ENCODE measurements around the gene FAM89B.

Gene FAM89B

DNA sequence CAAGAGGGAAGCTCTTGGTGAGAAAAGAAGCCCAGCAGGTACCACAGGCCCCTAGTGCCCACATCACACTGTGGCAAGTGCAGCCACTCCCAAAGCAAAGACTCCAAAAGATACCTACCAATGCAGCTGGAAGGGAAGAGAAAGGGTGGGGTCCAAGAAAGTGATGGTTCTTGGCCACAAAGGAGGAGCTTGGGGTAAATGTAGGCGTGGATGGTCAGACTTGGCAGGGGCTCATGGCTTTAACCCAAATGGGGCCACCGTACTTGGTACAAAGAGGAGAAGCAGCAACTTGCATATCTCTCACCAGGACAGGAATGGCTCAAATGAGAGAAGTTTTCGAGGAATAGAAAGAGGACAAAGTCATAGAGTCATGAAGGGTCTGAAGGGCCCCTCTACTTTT, 36.9 kb downstream of the FAM89B start:
- no peak for DNase-seq (ENCODE audit: extremely low read depth in 1 of 2, low read depth in 1 of 2)

DNA sequence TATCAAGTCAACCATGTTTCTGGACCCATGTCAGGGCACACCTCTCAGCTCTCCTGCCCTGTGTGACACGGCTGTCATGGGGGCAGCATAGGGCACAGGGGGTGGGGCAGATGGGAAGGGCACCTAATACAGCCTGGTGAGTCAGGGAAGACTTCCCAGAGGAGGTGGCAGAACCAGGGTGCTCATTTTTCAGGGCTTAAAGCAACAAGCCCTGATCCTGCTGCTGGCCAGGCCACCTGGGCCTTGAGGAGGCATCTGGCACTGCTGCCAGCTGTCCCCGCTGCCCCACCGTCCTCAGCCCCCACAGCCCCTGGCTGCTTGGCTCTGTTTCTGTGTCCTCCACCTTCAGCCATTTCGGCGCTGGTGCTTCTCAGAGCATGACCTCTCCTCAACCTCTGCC, 37.3 kb downstream of the FAM89B start:
- no peak for DNase-seq (ENCODE audit: extremely low read depth in 1 of 2, low read depth in 1 of 2)

DNA sequence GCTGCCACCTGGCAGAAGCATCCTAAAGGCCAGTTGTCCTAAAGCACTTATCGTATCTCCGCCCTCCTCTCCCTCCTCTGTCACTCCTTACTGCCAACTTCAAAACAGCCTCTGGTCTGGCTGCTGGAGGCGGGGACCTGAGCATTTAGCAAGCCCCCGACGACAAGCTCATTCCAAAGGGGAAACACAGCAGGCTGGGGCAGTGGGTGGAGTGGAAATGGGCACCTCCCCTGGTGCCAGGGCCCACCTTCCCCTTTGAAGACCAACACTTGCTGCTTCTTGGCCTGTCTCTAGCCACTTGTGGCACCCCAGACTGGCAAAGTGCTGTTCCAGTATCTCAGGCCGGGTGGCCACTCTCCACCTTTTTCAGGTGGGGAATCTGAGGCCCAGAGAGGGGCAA, 38.1 kb downstream of the FAM89B start:
- no peak for DNase-seq (ENCODE audit: extremely low read depth in 1 of 2, low read depth in 1 of 2)

DNA sequence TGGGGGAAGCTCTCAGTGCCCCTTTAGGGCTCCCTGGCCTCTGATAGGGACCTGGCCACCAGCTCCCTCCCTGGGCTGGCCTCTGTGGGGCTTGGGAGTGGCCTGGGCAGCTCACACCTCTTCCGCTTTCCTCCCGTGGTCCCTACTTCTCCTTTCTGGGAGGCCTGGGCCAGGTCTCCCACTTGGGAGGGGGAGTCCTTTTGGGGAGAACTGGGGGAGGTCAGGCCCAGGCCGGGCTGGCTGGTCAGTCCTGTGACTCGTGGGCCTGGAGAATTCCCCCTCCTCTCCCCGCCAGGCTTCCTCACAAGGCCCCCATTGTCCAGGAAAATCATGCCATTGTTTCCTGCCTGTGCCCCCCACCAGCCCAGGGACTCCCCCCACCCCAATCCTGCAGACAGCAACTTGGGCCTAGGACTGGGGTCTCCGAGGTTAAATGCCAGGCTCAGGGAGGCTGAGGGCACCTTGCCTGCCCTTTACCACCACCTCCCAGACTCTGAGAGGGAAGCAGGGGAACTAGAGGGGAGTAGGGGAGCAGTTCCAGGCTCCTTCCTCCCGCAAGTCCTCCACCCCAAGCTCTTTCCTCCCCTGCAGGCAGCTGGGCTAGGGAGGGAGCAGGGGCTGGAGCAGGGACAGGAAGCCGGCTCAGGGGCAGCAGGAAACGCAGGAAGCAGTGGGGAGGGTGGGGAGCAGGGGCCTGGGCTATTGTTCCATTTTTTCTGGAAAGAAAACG, 38.9 kb downstream of the FAM89B start:
- DNase-seq (ENCODE audit: extremely low read depth in 1 of 2, low read depth in 1 of 2) = no peak

DNA sequence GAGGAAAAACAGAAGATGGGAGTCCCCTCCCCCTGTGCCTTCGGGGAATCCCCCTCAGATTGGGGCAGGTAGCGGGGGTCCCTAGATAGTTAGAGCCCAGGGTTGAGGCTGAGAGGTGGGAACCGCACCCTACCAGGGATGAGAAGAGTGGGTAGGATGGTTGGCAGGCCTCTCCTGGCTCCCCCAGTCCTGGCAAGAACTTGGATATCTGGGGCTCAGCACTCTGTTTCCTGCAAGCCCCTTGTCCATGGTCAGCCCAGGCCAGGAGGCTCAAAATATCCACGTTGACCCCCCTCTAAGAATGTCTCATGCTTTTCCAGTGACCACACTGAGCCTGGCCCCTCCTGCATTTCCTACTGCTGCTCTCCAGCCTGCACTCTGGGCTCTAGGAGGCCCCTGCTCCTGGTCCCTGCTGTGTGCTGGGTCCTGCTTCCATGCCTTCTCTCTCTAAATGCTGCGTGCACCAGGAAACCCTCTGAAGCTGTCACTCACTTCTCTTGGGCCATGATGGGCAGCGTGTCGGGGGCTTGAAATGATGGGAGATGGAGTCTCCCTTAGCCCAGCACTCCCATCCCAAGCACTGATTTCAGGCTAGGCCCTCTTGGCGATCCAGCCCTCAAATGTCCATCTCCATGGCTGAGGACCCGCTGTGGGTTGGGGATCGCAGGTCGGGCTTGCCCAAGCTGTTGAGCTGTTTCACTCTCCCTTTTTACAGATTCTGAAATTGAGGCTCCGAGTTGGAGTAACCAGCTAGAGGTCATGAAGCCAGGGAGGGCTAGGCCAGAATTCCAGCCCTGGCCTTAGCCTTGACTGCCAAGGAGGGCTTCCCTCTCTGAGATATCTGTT, 39.6 kb downstream of the FAM89B start:
- no peak for DNase-seq (ENCODE audit: extremely low read depth in 1 of 2, low read depth in 1 of 2)

DNA sequence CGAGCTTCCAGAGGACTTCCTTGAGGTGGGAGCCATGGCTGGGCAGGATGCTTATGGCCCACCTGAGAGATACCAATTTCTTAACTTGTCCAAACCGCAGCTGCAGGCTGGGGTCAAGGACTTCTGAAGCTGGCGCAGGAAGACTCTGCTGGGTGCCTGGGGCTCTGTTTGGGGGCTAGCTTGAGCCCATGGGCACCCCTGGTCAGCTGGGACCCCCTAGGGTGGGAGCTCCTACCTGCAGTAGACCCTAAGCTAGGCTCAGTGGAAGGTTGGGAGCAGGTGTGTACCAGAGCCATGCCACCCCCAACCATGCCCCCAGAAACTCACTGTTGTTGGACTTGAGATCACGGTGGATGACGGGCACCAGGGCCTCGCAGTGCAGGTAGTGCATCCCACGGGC, 40.4 kb downstream of the FAM89B start:
- DNase-seq (ENCODE audit: extremely low read depth in 1 of 2, low read depth in 1 of 2) = no peak

DNA sequence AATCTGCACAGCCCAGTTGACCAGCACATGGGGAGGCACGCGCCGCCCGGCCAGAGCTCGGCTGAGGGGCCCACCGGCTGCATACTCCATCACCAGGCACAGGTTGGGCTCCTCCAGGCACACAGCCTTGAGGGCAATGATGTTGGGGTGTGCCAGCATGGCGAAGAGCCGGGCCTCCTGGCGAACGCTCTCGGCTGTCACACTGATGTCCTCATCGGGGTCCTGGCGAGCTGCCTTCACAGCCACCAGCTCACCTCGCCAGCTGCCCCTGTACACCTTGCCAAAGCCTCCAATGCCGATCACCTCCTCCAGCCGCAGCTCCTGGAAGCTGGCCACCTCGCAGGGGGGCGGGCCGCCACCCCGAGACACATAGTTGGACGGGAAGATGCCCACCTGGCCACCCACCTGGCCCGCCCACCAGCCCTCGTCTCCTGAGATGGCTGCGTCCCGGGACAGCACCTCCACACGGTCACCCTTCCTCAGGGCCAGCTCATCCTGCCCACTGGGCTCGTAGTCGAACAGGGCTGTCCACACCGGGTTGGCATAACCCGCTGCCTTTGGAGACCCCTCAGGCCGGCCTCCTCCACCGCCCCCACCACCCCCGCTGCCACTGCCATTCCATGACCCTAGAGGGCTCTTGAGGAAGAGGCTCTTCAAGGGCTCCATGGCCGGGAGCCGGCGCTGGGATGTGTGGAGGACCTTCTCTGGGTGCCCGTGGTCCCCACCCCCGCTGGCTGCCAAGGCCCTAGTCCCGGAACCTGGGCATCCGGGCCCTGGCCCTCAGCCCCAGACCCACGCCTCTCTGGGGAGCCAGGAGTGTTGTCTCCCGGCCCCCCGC, 41.0 kb downstream of the FAM89B start:
- DNase-seq (ENCODE audit: extremely low read depth in 1 of 2, low read depth in 1 of 2) = no peak

DNA sequence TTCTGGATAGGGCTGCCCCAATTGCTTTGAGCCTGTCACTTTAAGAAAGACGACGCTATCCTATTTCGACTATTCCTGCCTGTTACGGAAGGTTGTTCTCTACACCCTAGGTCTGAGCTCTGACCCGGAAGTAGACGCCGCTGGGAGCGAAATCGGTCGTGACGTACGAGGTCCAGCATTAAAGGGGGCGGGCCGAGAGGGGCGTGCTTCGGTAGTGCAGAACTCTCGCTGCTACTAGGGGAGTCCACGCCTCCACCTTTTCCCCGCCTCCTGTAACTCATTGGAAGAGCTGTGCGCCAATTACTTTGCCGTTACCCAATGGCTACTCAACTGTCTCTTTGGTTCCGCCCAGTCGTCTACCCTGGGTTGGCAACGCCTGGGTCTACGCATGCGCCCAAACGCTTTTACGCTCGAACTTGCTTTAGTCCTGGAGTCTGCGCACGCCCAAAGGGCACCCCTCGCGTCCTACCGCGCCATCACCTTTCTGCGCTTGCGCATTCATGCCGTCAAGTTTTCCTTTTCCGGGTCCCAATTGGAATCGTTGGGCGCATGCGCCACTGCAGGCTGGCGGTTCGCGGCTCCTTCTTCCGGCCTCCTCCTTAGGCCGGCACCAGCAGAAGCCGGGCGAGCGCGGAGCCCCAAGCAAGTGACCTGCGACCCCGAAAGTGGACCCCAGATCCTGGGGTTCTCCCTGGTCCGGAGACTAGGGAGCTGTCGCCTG, 43.1 kb downstream of the FAM89B start, which contains the start of gene PCNX3:
Gene PCNX3, plus strand, starts transcription at position 548 of the 721 bp plus-strand sequence. CDS start 536 bp downstream, outside the sequence.
- peak; percentile 99 to 100 for DNase-seq (ENCODE audit: extremely low read depth in 1 of 2, low read depth in 1 of 2)

DNA sequence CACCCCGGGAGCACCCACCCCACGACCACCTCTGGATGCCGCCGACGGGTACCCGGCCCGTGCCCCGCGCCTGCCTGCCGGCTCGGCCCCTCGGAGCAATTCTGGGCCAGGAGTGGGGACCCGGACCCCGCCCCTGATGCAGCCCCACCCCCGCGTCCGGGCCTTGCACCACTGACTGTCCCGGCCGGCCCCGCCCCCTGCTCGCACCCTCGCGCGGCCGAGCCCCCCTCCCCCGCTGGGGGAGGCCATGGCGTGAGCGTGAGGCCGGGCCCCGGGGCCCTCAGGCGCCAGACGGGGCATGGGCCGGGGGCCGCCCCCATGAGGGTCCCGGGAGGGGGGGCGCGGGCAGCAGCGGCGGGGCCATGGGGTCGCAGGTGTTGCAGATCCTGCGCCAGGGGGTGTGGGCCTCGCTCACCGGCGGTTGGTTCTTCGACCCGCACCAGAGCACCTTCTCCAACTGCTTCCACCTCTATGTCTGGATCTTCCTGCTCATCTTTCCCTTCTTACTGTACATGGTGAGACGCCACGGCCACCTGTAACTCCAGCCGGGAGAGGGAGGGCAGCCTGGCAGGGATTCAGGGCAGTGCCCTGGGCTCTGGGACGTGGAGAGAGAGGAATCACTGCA, 43.7 kb downstream of the FAM89B start:
- DNase-seq (ENCODE audit: extremely low read depth in 1 of 2, low read depth in 1 of 2) = no peak

DNA sequence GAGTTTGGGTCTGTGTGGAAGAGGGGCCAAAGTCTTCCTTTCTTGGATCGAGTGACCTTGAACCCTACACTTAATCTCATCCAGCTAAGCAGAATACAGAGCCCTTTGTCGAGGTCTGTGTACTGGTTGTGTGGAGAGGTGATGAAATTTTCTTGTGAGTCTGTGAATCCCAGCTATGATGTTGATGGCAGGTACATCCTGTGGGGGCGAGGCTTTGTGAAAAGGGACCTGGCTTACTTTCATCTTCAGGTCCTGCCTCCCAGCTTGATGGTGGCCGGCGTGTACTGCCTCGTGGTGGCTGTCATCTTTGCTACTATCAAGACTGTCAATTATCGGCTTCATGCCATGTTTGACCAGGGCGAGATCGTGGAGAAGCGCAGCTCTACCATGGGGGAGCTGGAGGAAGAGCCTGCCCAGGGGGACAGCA, 44.2 kb downstream of the FAM89B start:
- DNase-seq (ENCODE audit: extremely low read depth in 1 of 2, low read depth in 1 of 2) = no peak

DNA sequence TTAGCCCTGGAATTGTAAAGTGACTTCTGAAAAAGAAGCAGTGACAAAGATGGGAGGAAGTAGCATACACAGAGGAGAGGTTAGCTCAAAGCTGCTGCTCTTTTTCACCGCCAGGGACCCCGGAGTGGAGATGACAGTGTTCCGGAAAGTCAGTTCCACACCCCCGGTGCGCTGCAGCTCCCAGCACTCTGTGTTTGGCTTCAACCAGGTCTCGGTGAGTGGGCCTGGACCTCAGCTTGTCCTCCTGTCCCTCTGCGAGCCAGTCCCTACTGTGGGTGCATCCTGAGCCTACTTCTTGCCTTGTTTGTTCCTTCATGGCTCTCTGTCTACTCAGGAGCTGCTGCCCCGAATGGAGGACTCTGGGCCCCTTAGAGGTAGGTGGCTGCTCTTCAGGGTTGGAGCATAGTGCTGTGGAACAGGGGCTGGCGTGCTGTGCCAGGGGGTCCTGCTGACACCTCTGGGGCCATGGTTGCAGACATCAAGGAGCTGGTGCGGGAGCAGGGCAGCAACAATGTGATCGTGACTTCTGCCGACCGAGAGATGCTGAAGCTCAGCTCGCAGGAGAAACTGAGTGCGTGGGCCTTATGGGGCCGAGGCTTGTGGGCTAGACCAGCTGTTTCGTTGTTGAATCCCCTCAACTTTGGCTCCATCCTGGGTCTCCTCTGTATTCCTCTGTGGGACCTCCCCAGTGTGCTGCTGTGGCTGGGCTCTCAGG, 45.0 kb downstream of the FAM89B start:
- DNase-seq (ENCODE audit: extremely low read depth in 1 of 2, low read depth in 1 of 2) = no peak

DNA sequence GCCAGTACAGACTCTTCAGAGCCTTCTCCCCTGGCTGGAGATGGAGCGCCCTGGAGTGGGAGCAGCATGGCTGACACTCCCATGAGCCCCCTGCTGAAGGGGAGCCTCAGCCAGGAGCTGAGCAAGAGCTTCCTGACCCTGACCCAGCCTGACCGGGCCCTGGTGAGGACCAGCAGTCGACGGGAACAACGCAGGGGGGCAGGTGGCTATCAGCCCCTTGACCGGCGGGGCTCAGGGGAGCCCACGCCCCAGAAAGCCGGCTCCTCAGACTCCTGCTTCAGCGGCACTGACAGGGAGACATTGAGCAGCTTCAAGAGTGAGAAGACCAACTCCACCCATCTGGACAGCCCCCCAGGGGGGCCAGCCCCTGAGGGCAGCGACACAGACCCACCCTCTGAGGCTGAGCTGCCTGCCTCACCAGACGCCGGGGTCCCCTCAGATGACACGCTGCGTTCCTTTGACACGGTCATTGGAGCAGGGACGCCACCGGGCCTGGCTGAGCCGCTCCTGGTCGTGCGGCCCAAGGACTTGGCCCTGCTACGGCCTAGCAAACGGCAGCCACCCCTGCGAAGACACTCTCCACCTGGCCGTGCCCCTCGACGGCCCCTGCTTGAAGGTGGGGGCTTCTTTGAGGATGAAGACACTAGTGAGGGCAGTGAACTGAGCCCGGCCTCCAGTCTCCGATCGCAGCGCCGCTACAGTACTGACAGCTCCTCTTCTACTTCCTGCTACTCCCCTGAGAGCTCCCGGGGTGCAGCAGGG, 45.8 kb downstream of the FAM89B start:
- DNase-seq (ENCODE audit: extremely low read depth in 1 of 2, low read depth in 1 of 2) = no peak

DNA sequence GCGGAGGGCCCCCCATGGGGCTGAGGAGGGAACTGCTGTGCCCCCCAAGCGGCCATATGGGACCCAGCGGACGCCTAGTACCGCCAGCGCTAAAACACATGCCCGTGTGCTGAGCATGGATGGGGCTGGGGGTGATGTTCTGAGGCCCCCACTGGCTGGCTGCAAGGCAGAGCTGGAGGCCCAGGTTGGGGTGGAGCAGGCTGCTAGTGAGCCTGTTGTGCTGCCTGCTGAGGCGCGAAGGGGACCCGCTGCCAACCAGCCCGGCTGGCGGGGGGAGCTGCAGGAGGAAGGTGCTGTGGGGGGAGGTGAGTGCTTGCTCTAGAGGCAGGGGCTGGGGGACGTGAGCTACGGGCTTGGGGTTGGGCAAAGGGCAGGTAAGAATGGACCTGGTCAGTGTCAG, 46.4 kb downstream of the FAM89B start:
- no peak for DNase-seq (ENCODE audit: extremely low read depth in 1 of 2, low read depth in 1 of 2)

DNA sequence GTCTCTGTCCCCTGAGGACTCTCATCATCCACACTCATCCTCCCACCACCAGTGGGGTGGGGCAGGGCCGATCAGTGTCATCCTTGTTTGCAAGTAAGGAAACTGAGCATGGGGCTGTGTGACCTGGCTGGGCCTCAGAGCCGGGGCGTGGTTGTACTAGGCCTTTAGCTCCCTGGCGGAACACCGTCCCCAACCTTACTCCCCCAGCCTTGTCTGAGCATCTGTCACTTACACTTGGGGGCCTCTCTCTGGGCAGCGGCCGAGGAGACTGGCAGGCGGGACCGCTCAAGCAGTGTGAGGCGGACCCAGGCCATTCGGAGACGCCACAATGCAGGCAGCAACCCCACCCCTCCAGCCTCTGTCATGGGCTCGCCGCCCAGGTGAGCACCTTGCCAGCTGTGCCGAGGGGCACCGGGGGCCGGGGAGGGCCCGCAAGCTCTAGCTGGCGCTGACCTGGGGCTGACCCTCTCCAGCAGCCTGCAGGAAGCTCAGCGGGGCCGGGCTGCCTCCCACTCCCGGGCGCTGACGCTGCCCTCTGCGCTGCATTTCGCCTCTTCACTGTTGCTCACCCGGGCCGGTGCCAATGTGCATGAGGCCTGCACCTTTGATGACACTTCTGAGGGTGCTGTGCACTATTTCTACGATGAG, 47.1 kb downstream of the FAM89B start:
- DNase-seq (ENCODE audit: extremely low read depth in 1 of 2, low read depth in 1 of 2) = no peak

DNA sequence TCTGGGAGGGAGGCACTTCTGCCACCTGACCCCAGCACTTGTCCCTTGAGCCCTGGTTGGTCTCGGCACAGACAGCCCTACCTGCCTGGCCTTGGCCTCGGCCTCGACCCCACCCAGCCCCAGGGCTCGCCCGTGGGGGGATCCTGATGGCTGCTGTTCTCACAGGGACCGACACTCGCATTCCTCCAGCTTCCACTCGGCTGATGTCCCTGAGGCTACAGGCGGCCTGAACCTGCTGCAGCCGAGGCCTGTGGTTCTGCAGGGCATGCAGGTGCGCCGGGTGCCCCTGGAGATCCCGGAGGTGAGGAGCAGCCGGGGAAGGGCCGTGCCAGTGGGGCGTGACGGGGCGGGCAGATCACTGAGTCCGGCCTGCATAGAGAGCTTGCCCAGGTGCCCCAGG, 48.3 kb downstream of the FAM89B start:
- no peak for DNase-seq (ENCODE audit: extremely low read depth in 1 of 2, low read depth in 1 of 2)

DNA sequence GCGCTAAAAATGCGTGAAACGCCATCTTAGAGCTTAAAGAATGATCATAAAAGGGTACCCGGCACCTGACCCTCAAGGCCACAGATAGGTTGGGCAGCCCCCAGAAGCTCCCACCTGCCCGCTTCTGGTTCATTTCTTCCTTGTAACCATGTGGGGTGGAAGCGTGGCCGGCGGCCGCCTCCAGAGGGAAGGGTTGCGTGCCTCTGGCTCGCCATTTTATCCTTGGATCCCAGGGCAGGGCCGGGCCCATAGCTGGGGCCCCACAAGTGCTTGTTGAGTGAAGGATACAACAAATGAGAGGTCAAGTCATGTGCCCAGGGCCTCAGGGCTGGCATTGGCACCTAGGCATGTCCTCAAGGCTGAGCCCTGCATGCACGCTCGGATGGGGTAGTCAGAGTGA, 49.1 kb downstream of the FAM89B start:
- DNase-seq (ENCODE audit: extremely low read depth in 1 of 2, low read depth in 1 of 2) = no peak

DNA sequence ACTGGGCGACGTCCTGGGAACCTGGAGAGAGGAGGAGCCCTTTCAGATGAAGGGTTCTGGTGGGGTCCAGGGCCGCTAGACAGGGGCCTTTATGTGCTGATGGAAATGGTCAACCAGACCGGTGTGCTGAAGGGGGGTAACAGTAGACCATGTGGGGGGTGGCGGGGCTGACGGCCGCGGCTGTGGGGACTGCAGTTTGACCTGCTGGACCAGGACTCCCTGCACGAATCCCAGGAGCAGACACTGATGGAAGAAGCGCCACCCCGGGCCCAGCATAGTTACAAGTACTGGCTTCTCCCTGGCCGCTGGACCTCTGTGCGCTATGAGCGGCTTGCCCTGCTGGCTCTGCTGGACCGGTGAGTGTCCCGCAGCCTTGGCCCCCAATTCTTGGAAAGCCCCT, 49.7 kb downstream of the FAM89B start:
- DNase-seq (ENCODE audit: extremely low read depth in 1 of 2, low read depth in 1 of 2) = no peak

DNA sequence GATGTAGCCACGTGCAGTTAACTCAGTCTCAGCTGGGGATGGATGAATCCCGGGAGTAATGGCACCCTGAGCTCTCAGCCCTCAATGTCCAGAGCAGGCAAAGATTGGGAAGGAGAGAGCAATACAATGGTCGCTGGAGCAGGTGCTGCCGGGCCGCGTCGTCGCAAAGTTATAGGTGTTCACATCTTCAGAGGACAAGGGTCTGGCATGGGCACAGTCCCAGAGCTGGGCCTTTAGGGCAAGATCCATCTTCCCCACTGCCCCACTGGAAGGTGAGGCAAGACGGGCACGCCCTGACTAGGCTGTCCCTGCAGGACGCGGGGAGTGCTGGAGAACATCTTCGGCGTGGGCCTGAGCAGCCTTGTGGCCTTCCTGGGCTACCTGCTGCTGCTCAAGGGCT, 50.8 kb downstream of the FAM89B start:
- no peak for DNase-seq (ENCODE audit: extremely low read depth in 1 of 2, low read depth in 1 of 2)

Data from activated CD8-positive, alpha-beta memory T cell treated with anti-CD3 and anti-CD28 coated beads for 1 hour (primary cell).